ENCODE data around the gene L3MBTL4.

DNA sequence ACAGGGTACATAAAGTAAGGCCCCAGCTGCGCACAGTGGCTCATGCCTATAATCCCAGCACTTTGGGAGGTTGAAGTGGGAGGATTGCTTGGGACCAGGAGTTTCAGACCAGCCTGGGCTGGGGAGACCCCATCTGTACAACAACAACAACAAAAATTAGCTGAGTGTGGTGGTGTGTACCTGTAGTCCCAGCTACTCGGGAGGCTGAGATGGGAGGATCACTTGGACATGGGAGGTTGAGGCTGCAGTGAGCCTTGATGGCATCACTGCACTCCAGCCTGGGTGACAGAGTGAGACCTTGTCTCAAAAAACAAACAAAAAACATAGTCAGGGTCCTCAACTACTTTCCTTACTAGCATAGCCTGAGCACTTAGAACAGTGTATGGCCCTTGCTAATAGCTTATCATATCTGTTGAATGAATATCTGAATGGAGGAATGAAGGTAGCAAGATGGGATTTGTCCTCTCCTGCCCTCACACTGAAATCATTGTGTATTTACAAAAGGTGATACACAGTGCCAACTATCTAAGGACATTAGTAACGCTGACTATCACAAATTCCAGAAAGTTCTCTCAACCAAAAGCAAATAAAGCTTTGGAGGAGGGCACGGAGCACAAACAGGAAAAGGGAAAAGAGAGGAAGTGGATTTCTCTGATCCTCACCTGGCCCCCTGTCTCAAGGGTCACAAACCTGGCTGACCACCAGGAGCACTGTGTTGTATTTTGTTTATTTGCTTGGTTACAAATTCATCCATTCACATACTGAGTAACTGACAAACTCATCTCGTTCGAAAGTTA lies 38.1 kb downstream of the L3MBTL4 start:
- TF ChIP-seq, protein P1, sequence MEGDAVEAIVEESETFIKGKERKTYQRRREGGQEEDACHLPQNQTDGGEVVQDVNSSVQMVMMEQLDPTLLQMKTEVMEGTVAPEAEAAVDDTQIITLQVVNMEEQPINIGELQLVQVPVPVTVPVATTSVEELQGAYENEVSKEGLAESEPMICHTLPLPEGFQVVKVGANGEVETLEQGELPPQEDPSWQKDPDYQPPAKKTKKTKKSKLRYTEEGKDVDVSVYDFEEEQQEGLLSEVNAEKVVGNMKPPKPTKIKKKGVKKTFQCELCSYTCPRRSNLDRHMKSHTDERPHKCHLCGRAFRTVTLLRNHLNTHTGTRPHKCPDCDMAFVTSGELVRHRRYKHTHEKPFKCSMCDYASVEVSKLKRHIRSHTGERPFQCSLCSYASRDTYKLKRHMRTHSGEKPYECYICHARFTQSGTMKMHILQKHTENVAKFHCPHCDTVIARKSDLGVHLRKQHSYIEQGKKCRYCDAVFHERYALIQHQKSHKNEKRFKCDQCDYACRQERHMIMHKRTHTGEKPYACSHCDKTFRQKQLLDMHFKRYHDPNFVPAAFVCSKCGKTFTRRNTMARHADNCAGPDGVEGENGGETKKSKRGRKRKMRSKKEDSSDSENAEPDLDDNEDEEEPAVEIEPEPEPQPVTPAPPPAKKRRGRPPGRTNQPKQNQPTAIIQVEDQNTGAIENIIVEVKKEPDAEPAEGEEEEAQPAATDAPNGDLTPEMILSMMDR (IDR thresholded peaks at IDR 0.05), result no peak
- TF ChIP-seq EP300 (IDR thresholded peaks at IDR 0.05), result no peak
- TF ChIP-seq POLR2AphosphoS5 (IDR thresholded peaks at IDR 0.05), result no peak
- no peak for TF ChIP-seq POLR2A (IDR thresholded peaks at IDR 0.05)

All from upper lobe of left lung (tissue), 4 donors.